A549 treated with Hydrocortisone at 1 μM for 4 hours (cell line): ENCODE measurements around the gene TCF12. TPM values are rescaled to one million over a fixed set of nuclear protein-coding genes. Genes with fewer than 3 reads are reported as not detected.

Experiments used
- total RNA-seq: library from RNA; stranded (reverse); fragments of 200-300 nt; extraction: Qiagen RNA extraction; gene quantifications from 5 replicates; pipeline ENCODE4 v1.2.3, GENCODE V29; 2022

The TCF12 gene
- total RNA-seq, result 33.7 to 44.6 TPM (median 40.7 TPM) in 5 replicates

DNA sequence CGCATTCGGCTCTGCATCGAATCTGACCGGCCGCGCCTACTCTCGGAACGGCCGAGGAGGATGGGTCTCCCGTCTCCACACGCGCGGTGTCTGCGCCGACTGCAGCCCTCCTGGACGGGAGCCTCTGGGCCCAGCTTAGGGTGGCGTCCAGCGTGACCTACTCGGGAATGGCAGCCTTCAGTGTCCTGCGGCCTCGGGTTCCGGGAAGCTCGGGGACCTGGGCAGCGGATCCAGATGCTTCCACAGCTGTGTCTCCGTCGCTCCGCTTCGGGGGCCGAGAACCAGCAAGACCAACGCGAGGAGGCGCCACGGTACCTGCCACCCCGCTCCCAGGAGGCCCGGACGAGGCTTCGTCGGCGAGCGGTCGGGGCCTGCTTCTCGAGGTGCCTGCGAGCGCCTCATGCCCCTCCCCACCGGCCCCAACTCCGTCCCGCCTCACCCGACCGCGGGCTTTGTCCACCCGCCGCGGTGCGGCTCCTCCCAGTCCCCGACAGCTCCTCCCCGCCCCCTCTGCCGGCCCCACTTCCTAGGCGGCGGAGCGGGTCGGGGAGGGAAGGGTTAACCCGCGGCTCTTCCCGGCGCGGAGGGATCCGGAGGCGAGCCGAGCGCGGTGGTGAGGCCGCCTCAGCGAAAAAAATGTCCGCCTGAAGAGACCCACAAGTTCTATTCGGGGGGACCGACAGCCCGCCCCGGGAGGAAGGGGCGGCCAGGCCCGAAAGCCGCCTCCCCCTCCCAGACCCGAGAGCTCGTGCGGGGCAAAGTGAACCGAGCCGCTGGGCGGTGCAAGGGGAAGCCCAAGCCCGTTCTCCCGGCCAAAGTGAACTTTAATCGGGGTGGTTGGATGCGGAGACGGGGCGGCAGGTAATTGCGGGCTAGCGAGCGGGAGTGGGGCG, at the start of gene TCF12:
Gene TCF12, plus strand, starts transcription at position 599 of the 893 bp plus-strand sequence. CDS start 1,270 bp downstream, outside the sequence.

Other genes with a start within 250 kb of the TCF12 start
- gene ZNF280D, start 185.1 kb upstream of the TCF12 start, total RNA-seq, result 12.6 to 16.1 TPM (median 15.2 TPM) in 5 replicates